Ovary (tissue), 3 donors: Measurements from ENCODE around the gene CHAC1.

Experiments
- POLR2A ChIP-seq: fragments of 450-650 bp; IDR thresholded peaks from one replicate; pipeline ENCODE4 v1.6.1; 2017; ENCODE audit warnings: antibody characterized with exemption, mild to moderate bottlenecking, moderate library complexity
- TF ChIP-seq, protein P1 (sequence below), 3 donors: fragments of 450-650 bp in 2 of 3; fragments of 200-600 bp in 1 of 3; IDR thresholded peaks; one replicate each; pipeline versions ENCODE4 v1.5.1 to v1.8.0; 2016 to 2022; ENCODE audit warnings: antibody characterized with exemption in 3 of 3, mild to moderate bottlenecking in 1 of 3
- donor health status: DM: no; HTN: no; CAD: no.

DNA sequence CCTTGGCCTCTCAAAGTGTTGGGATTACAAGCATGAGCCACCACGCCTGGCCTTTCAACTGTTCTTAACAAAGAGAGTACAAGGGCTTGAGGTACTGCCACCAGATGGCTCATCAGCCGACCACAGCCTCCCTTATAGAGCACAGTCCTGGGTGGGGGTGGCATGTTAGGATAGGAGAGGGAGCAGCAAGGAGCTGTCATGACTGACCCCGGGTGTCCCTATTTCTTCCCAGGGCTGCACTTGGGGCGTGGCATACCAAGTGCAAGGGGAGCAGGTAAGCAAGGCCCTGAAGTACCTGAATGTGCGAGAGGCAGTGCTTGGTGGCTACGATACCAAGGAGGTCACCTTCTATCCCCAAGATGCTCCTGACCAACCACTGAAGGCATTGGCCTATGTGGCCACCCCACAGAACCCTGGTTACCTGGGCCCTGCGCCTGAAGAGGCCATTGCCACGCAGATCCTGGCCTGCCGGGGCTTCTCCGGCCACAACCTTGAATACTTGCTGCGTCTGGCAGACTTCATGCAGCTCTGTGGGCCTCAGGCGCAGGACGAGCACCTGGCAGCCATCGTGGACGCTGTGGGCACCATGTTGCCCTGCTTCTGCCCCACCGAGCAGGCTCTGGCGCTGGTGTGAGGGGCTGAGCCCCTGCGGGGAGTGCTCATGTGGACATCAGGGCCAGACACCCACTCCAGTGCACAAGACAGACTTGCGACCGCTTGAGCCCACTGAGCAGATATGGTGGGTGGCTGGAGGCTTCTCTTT is 2.1 kb downstream of the CHAC1 start:
- TF ChIP-seq, protein P1, sequence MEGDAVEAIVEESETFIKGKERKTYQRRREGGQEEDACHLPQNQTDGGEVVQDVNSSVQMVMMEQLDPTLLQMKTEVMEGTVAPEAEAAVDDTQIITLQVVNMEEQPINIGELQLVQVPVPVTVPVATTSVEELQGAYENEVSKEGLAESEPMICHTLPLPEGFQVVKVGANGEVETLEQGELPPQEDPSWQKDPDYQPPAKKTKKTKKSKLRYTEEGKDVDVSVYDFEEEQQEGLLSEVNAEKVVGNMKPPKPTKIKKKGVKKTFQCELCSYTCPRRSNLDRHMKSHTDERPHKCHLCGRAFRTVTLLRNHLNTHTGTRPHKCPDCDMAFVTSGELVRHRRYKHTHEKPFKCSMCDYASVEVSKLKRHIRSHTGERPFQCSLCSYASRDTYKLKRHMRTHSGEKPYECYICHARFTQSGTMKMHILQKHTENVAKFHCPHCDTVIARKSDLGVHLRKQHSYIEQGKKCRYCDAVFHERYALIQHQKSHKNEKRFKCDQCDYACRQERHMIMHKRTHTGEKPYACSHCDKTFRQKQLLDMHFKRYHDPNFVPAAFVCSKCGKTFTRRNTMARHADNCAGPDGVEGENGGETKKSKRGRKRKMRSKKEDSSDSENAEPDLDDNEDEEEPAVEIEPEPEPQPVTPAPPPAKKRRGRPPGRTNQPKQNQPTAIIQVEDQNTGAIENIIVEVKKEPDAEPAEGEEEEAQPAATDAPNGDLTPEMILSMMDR (IDR thresholded peaks at IDR 0.05), result no peak
- TF ChIP-seq POLR2A, result no peak
